IMR-90 (cell line): ENCODE measurements around the gene PPP4C. TPM values are rescaled to one million over a fixed set of nuclear protein-coding genes. Genes with fewer than 3 reads are reported as not detected.

Experiments used
- ATAC-seq: fragments of 200-7000 bp; cut with Tn5 transposase; 2 replicates; pipeline ENCODE4 v1.9.1; 2020; ENCODE audit warnings: low read depth, mild to moderate bottlenecking, moderate library complexity
- BruUV-seq: library from RNA; stranded (reverse); fragments of 400-500 nt; replicated peaks from 2 replicates; lab custom pipeline; 2021; lab: Mats Ljungman, UMichigan
- CTCF ChIA-PET: fragments of 300-600 bp; formaldehyde crosslinking; extraction: SDS; loops from one replicate; lab custom pipeline; 2021; ENCODE audit warnings: antibody characterized with exemption; lab: Yijun Ruan, JAX
- POLR2A ChIA-PET: fragments of 300-600 bp; sonication (Branson Sonifier 250); formaldehyde crosslinking; loops from one replicate; lab custom pipeline; 2022; ENCODE audit warnings: antibody characterized with exemption; ENCODE audit not compliant: unreplicated experiment; lab: Charles Lee
- DNase-seq: peaks from one replicate; pipeline ENCODE4 v3.0.0; 2013
- H2AFZ ChIP-seq: replicated peaks from 2 replicates; pipeline ENCODE3; 2013; ENCODE audit warnings: low read length, mild to moderate bottlenecking; ENCODE audit not compliant: poor library complexity
- H2AK5ac ChIP-seq: 2 replicates; pipeline ENCODE4 v1.6.1; 2013; ENCODE audit warnings: low read depth, low read length, inconsistent platforms
- H2AK9ac ChIP-seq: replicated peaks from 2 replicates; pipeline ENCODE3; 2013; ENCODE audit warnings: mild to moderate bottlenecking, low read depth, low read length, moderate library complexity; ENCODE audit not compliant: poor library complexity
- H2BK120ac ChIP-seq: 2 replicates; pipeline ENCODE4 v1.6.1; 2013; ENCODE audit warnings: low read depth, low read length, inconsistent platforms
- H2BK15ac ChIP-seq: 3 replicates; pipeline ENCODE4 v1.6.1; 2013; ENCODE audit warnings: low read depth, low read length, inconsistent platforms
- H2BK20ac ChIP-seq: 2 replicates; pipeline ENCODE4 v1.6.1; 2013; ENCODE audit warnings: low read depth, mild to moderate bottlenecking, inconsistent platforms, low read length, moderate library complexity
- H2BK5ac ChIP-seq: 2 replicates; pipeline ENCODE4 v1.6.1; 2013; ENCODE audit warnings: mild to moderate bottlenecking, low read depth, low read length, inconsistent platforms; ENCODE audit not compliant: poor library complexity, severe bottlenecking
- H3K14ac ChIP-seq: replicated peaks from 2 replicates; pipeline ENCODE4 v1.6.1; 2013; ENCODE audit warnings: low read depth, low read length, inconsistent platforms
- H3K18ac ChIP-seq: 2 replicates; pipeline ENCODE4 v1.6.1; 2013; ENCODE audit warnings: low read depth, low read length, control low read depth
- H3K23ac ChIP-seq: 2 replicates; pipeline ENCODE4 v1.6.1; 2013; ENCODE audit warnings: low read depth, low read length, inconsistent platforms
- H3K27ac ChIP-seq: 2 replicates; pipeline ENCODE4 v1.5.1; 2013; ENCODE audit warnings: mild to moderate bottlenecking, control low read depth, low read length; ENCODE audit not compliant: insufficient read depth
- H3K27me3 ChIP-seq: 2 replicates; pipeline ENCODE4 v1.6.1; 2013; ENCODE audit warnings: low read length; ENCODE audit not compliant: control insufficient read depth, insufficient read depth
- H3K36me3 ChIP-seq: 2 replicates; pipeline ENCODE4 v1.6.1; 2013; ENCODE audit warnings: low read length, mixed read lengths; ENCODE audit not compliant: control insufficient read depth, insufficient read depth
- H3K4ac ChIP-seq: 2 replicates; pipeline ENCODE4 v1.6.1; 2013; ENCODE audit warnings: low read depth, low read length, inconsistent platforms
- H3K4me1 ChIP-seq: 2 replicates; pipeline ENCODE4 v1.6.1; 2013; ENCODE audit warnings: low read length, mixed read lengths; ENCODE audit not compliant: control insufficient read depth, insufficient read depth
- H3K4me2 ChIP-seq: 2 replicates; pipeline ENCODE4 v1.6.1; 2013; ENCODE audit warnings: low read depth, mild to moderate bottlenecking, control low read depth, low read length, moderate library complexity
- H3K4me3 ChIP-seq: 2 replicates; pipeline ENCODE4 v1.5.1; 2013; ENCODE audit warnings: low read depth, mild to moderate bottlenecking, control low read depth, low read length, moderate library complexity; ENCODE audit not compliant: insufficient read depth
- H3K56ac ChIP-seq: 2 replicates; pipeline ENCODE4 v1.6.1; 2013; ENCODE audit warnings: low read length, inconsistent platforms; ENCODE audit not compliant: insufficient read depth; ENCODE audit errors: extremely low read depth
- H3K79me1 ChIP-seq, 2 experiments: 2 replicates each; pipeline ENCODE4 v1.6.1; 2013; ENCODE audit warnings: low read length in 2 of 2, inconsistent platforms in 1 of 2, low read depth in 1 of 2
- H3K9ac ChIP-seq: 2 replicates; pipeline ENCODE4 v1.6.1; 2013; ENCODE audit warnings: low read depth, low read length, control low read depth
- H3K9me1 ChIP-seq: 2 replicates; pipeline ENCODE4 v1.6.1; 2013; ENCODE audit warnings: low read length, inconsistent platforms; ENCODE audit not compliant: insufficient read depth
- H3K9me3 ChIP-seq: 2 replicates; pipeline ENCODE4 v1.6.1; 2013; ENCODE audit warnings: low read length; ENCODE audit not compliant: control insufficient read depth, insufficient read depth
- H4K20me1 ChIP-seq: 2 replicates; pipeline ENCODE4 v1.6.1; 2013; ENCODE audit warnings: low read length, inconsistent platforms; ENCODE audit not compliant: insufficient read depth
- H4K5ac ChIP-seq: 2 replicates; pipeline ENCODE4 v1.6.1; 2013; ENCODE audit warnings: mild to moderate bottlenecking, low read depth, low read length, control low read depth
- H4K8ac ChIP-seq, 2 experiments: 2 replicates each; pipeline ENCODE4 v1.6.1; 2013; ENCODE audit warnings: low read depth in 2 of 2, low read length in 2 of 2, control low read depth in 1 of 2, inconsistent platforms in 1 of 2
- H4K91ac ChIP-seq: 2 replicates; pipeline ENCODE4 v1.6.1; 2013; ENCODE audit warnings: low read depth, low read length, inconsistent platforms; ENCODE audit not compliant: insufficient read depth
- BHLHE40 ChIP-seq: fragments of 150-350 bp; IDR thresholded peaks from 2 replicates; pipeline ENCODE4 v1.6.1; 2016; ENCODE audit warnings: mild to moderate bottlenecking, low read depth, low read length
- CHD1 ChIP-seq: IDR thresholded peaks from 2 replicates; pipeline ENCODE4 v1.6.1; 2012; ENCODE audit warnings: low read depth, low read length, improper control_type of control experiment
- ELK1 ChIP-seq: fragments of 150-350 bp; IDR thresholded peaks from 2 replicates; pipeline ENCODE4 v1.6.1; 2016; ENCODE audit warnings: low read depth, mild to moderate bottlenecking, low read length, moderate library complexity, borderline replicate concordance
- FOS ChIP-seq: fragments of 150-350 bp; IDR thresholded peaks from 2 replicates; pipeline ENCODE4 v1.6.1; 2016; ENCODE audit warnings: low read depth, low read length
- MAFK ChIP-seq: IDR thresholded peaks from 2 replicates; pipeline ENCODE4 v1.6.1; 2012; ENCODE audit warnings: low read depth, low read length, improper control_type of control experiment
- MAZ ChIP-seq: IDR thresholded peaks from 2 replicates; pipeline ENCODE4 v1.6.1; 2012; ENCODE audit warnings: low read depth, mild to moderate bottlenecking, low read length, improper control_type of control experiment, moderate library complexity, borderline replicate concordance
- POLR2A ChIP-seq: IDR thresholded peaks from 2 replicates; pipeline ENCODE4 v1.6.1; 2012; ENCODE audit warnings: mild to moderate bottlenecking, low read depth, low read length
- RAD21 ChIP-seq: IDR thresholded peaks from 2 replicates; pipeline ENCODE4 v1.6.1; 2012; ENCODE audit warnings: low read length, improper control_type of control experiment
- RCOR1 ChIP-seq: IDR thresholded peaks from 2 replicates; pipeline ENCODE4 v1.6.1; 2012; ENCODE audit warnings: mild to moderate bottlenecking, low read length, improper control_type of control experiment; ENCODE audit not compliant: insufficient replicate concordance
- RFX5 ChIP-seq: IDR thresholded peaks from 2 replicates; pipeline ENCODE4 v1.8.0; 2012; ENCODE audit warnings: low read depth, mild to moderate bottlenecking, low read length, moderate library complexity
- SMC3 ChIP-seq: fragments of 150-350 bp; IDR thresholded peaks from 2 replicates; pipeline ENCODE4 v1.6.1; 2016; ENCODE audit warnings: low read depth, mild to moderate bottlenecking, antibody characterized with exemption, low read length, moderate library complexity
- WGBS, 2 experiments: methylation state at CpG; one replicate each; pipeline versions ENCODE4 v1.1.5 to v1.1.7; 2013; ENCODE audit warnings: missing lambda C conversion rate in 2 of 2; ENCODE audit not compliant: insufficient read length in 1 of 2; ENCODE audit errors: extremely low coverage in 2 of 2; 5-methylcytosine and 5-hydroxymethylcytosine counted together
- dilution Hi-C: fragments of 300-500 bp; cut with HindIII; formaldehyde crosslinking; loops from one replicate; pipeline ENCODE4 v1.14.3; 2018; ENCODE audit warnings: low sequenced_read_pairs; ENCODE audit not compliant: unreplicated experiment
- in situ Hi-C: fragments of 300-500 bp; cut with MboI; formaldehyde crosslinking; loops from 3 replicates; pipeline ENCODE4 v1.14.3; 2019; ENCODE audit warnings: low sequenced_read_pairs, inconsistent platforms, mixed read lengths
- intact Hi-C: fragments of 100-400 bp; cut with micrococcal nuclease; formaldehyde crosslinking; loops from 2 replicates; pipeline ENCODE4 v1.10.0; 2022
- polyA plus RNA-seq, 3 experiments: library from polyadenylated mRNA; depleted of rRNA; stranded (reverse); fragments of >200 nt; gene quantifications; 2 replicates each; pipeline ENCODE4 v1.2.3, GENCODE V29; 2012; ENCODE audit warnings: low replicate concordance in 1 of 3
- total RNA-seq: library from RNA; depleted of rRNA; stranded (reverse); fragments of >200 nt; gene quantifications from 2 replicates; pipeline ENCODE4 v1.2.3, GENCODE V29; 2012

Gene PPP4C
- total and polyA plus RNA-seq, 2 of the 4 experiments (the other 2 are of a cell fraction): 200 to 209 TPM

DNA sequence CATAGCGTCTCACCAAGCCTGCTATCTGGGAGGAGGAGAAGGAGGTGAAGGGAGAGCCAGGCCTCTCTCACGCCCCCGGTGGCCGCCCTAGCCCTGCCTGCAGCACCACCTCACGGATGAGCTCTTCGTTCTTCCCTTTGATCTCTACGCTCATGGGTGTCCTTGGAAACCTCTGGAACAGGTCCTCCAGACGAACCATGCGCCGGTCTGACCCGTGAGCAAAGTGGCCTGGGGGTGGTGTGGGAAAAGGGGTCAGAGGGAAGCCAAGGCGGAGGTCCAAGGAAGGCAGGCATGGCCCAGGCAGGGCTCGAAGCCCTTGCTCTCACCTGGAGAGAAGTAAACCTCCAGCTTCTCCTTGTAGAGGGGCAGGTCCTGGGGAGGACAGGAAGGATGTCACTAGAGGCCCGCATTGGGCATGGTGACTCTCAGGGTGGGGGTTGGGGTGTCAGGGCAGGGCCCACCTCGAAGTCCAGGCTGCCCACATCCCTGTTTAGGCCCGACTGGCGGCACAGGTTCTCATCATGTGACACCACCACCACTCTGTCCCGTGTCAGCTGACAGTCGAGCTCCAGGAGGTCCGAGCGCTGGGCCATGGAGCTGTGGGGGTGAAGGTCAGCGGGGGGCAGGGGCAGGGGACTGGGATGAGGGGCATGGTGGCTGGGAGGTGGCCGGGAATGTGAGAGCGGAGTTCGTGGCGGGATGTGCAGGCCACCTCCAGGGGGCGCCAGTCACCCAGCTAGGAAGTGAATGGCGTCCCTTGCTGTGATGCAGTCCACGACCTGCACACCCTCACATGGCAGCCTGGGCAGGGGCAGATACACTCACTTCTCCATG, 36.6 kb downstream of the PPP4C start (continued):
- no peak for TF ChIP-seq ELK1

DNA sequence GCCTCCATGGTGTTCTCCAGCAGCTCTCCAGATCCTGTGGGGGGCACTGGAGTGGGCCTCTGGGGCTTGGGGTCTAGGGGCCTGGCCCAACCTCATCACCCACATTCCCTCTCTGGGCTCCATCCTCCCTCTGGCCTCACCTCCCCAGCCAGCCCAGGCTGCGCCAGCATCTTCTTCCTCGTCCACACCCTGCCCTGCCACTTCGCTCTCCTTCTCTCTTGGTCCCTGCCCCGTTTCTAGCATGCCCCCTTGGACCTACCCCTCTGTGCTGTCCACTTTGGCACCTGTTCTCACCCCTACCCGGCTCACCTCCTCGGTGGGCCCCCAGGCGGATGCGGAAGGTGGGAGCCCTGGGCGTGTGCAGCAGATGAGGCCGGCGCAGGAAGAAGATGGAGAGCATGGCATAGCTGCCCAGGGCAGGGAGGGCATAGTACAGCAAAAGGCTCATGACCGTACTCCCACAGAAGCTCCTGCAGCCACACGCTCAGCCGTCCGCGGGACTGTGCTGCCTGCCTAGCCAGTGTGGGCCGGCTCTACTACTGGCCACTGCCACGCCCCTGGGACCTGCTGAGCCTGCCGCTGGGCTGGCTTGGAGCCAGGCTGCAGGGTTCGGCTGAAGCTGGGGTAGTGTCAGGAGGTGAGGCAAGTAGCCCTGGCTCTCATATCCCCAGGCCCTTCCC, 37.4 kb downstream of the PPP4C start, which contains the start of gene GDPD3:
TSS of gene GDPD3 (minus strand) at position 507 of the 680 bp plus-strand sequence. CDS start at position 448, 59 bp downstream.
- no peaks in the 10 kb centered on the region for H4K20me1 ChIP-seq
- H4K5ac ChIP-seq: no peak within 1 kb of the TSS
- no peak within 1 kb of the TSS for H2BK5ac ChIP-seq
- H3K14ac ChIP-seq: no peak within 1 kb of the TSS
- 90% methylated on average over 8 of the region's 20 CpGs; no CpG with 5 or more reads in 1 of the 2 experiments for WGBS, 2 experiments
- peak within 1 kb of the TSS; percentile 92 for H2AK9ac ChIP-seq
- H2BK15ac ChIP-seq: no peak within 1 kb of the TSS
- no peaks in the 10 kb centered on the region for H3K9me3 ChIP-seq
- DNase-seq: no peak
- no peaks in the 10 kb centered on the region for H3K9me1 ChIP-seq
- H3K9ac ChIP-seq: no peak within 1 kb of the TSS
- BruUV-seq: no TSS peak
- dilution Hi-C loops (no loop called here), intact Hi-C loops (loop anchor here (5.0 kb wide), 1 partner anchor 299 kb away; no protein-coding TSS in a partner anchor), in situ Hi-C loops (no loop called here)
- no peak within 1 kb of the TSS for H3K27ac ChIP-seq
- no peak within 1 kb of the TSS for H3K56ac ChIP-seq
- no peak within 1 kb of the TSS; the same call in 1 of the 2 replicates for H2AK5ac ChIP-seq
- H4K91ac ChIP-seq: no peak within 1 kb of the TSS
- H3K4ac ChIP-seq: no peak within 1 kb of the TSS
- peak within 1 kb of the TSS; percentile 61 for H2AFZ ChIP-seq
- no peak within 1 kb of the TSS for H3K18ac ChIP-seq
- H4K8ac ChIP-seq: no peak within 1 kb of the TSS
- H3K4me1 ChIP-seq: no peaks in the 10 kb centered on the region; the same call in 1 of the 2 replicates
- ATAC-seq: peak; percentile 40
- H2BK120ac ChIP-seq: no peak within 1 kb of the TSS
- H3K23ac ChIP-seq: no peak within 1 kb of the TSS
- ChIA-PET POLR2A (no interaction called here), CTCF (interaction anchor here (1.2 to 1.3 kb wide), 2 partner anchors 8 to 10 kb away, joined by 3 to 4 read pairs; no protein-coding TSS in a partner anchor)
- no peak within 1 kb of the TSS for H3K4me3 ChIP-seq
- H3K79me1 ChIP-seq: no peaks in the 10 kb centered on the region; a peak in 1 of 4 replicates
- H3K27me3 ChIP-seq: no peaks in the 10 kb centered on the region
- H2BK20ac ChIP-seq: no peak within 1 kb of the TSS
- peaks cover 43% of the 10 kb centered on the region for H3K36me3 ChIP-seq
- no peak within 1 kb of the TSS for H3K4me2 ChIP-seq
- no peak for TF ChIP-seq RCOR1
- TF ChIP-seq CHD1: no peak
- TF ChIP-seq RFX5: no peak
- TF ChIP-seq SMC3: no peak
- TF ChIP-seq FOS: no peak
- no peak for TF ChIP-seq ELK1
- no peak for TF ChIP-seq MAZ
- TF ChIP-seq RAD21: no peak
- TF ChIP-seq POLR2A: no peak
- no peak for TF ChIP-seq BHLHE40
- no peak for TF ChIP-seq MAFK
